AG04450 (cell line): ENCODE results near the gene RAD9A. TPM values are rescaled to one million over a fixed set of nuclear protein-coding genes. Genes with fewer than 3 reads are reported as not detected.
A peak's percentile ranks its signal among the peaks of the same experiment; 100 is the strongest.

Source experiments
- CTCF ChIA-PET: fragments of 300-600, 350-600 bp; formaldehyde crosslinking; extraction: SDS; loops from one replicate; lab custom pipeline; 2022; ENCODE audit warnings: antibody characterized with exemption, inconsistent platforms; lab: Charles Lee
- POLR2A ChIA-PET: fragments of 350-600 bp; formaldehyde crosslinking; extraction: SDS; loops from one replicate; lab custom pipeline; 2021; ENCODE audit warnings: antibody characterized with exemption, inconsistent platforms; lab: Yijun Ruan, JAX
- DNase-seq: peaks from one replicate; pipeline ENCODE4 v3.0.0-alpha.2; 2011; ENCODE audit warnings: low read depth, low spot score
- H3K27ac ChIP-seq: one replicate; pipeline ENCODE4 v1.5.1; 2012; ENCODE audit warnings: low read depth, low read length, control low read depth
- H3K27me3 ChIP-seq: one replicate; pipeline ENCODE4 v1.6.0; 2012; ENCODE audit warnings: low read length; ENCODE audit not compliant: control insufficient read depth, insufficient read depth
- H3K4me3 ChIP-seq: 2 replicates; pipeline ENCODE4 v1.5.1; 2011; ENCODE audit warnings: mild to moderate bottlenecking, low read depth, low read length, control low read depth
- H3K9me3 ChIP-seq: 2 replicates; pipeline ENCODE4 v1.5.1; 2012; ENCODE audit warnings: low read length; ENCODE audit not compliant: control insufficient read depth, insufficient read depth
- CTCF ChIP-seq: IDR thresholded peaks from 2 replicates; pipeline ENCODE4 v1.5.1; 2011; ENCODE audit warnings: low read depth, low read length, control low read depth, inconsistent platforms
- polyA plus RNA-seq: library from polyadenylated mRNA; depleted of rRNA; stranded (reverse); fragments of >200 nt; gene quantifications from 2 replicates; pipeline ENCODE4 v1.2.3, GENCODE V29; 2011

The RAD9A gene
- polyA plus RNA-seq, 1 experiment = 3.2 TPM

GRCh38 chr11:67374571-67375281 lies 17.1 kb upstream of the RAD9A start:
- ChIA-PET POLR2A (interaction anchor here (0.6 to 8.0 kb wide), 7 partner anchors 17 to 532 kb away, joined by 3 to 106 read pairs (median 5); partner anchors contain the start of genes POLD4, PPP1CA and RAD9A), CTCF (interaction anchor here (0.6 to 24.1 kb wide), 4 partner anchors 17 to 113 kb away, joined by 4 to 716 read pairs (median 66); partner anchors contain the start of genes POLD4 and PPP1CA)
- TF ChIP-seq CTCF = no peak
- no peak for DNase-seq
- peak overlapping the region; percentile 99 for H3K27ac ChIP-seq
- no peaks in the 10 kb centered on the region for H3K27me3 ChIP-seq
- H3K9me3 ChIP-seq = no peaks in the 10 kb centered on the region; the same call in 1 of the 2 replicates
- H3K4me3 ChIP-seq = peak overlapping the region; percentile 67

- CTCF ChIA-PET = interaction anchor here (1.0 to 24.1 kb wide), 4 partner anchors 17 to 30 kb away, joined by 3 to 716 read pairs (median 66); partner anchors contain the start of genes POLD4 and PPP1CA
- DNase-seq = no peak
- Histone ChIP-seq H3K27ac (no peak overlapping the region), H3K9me3 (no peaks in the 10 kb centered on the region; the same call in 1 of the 2 replicates), H3K4me3 (no peak overlapping the region), H3K27me3 (no peaks in the 10 kb centered on the region)
- POLR2A ChIA-PET = interaction anchor here (1.1 to 8.0 kb wide), 2 partner anchors 16 to 21 kb away, joined by 3 to 106 read pairs; partner anchors contain the start of genes POLD4 and RAD9A
- TF ChIP-seq CTCF = no peak
Measured at GRCh38 chr11:67375320-67376055, 16.3 kb upstream of the RAD9A start.

GRCh38 chr11:67376063-67376820 lies 15.5 kb upstream of the RAD9A start:
- ChIA-PET POLR2A (interaction anchor here (8.0 kb wide), 1 partner anchor 22 kb away, joined by 106 read pairs; the partner anchor contains the start of gene POLD4), CTCF (interaction anchor here (0.6 to 24.1 kb wide), 4 partner anchors 18 to 44 kb away, joined by 3 to 716 read pairs (median 63); partner anchors contain the start of genes POLD4 and PPP1CA)
- TF ChIP-seq CTCF = no peak

GRCh38 chr11:67376873-67377808 lies 14.6 kb upstream of the RAD9A start:
- H3K27ac ChIP-seq = no peak overlapping the region
- POLR2A ChIA-PET = interaction anchor here (8.0 kb wide), 1 partner anchor 23 kb away, joined by 106 read pairs; the partner anchor contains the start of gene POLD4

More at GRCh38 chr11:67376063-67376820, 15.5 kb upstream of the RAD9A start:
- Histone ChIP-seq H3K9me3 (no peaks in the 10 kb centered on the region; the same call in 1 of the 2 replicates), H3K4me3 (no peak overlapping the region), H3K27me3 (no peaks in the 10 kb centered on the region), H3K27ac (no peak overlapping the region)
- DNase-seq = no peak

More at GRCh38 chr11:67376873-67377808, 14.6 kb upstream of the RAD9A start:
- no peak for TF ChIP-seq CTCF
- no peaks in the 10 kb centered on the region for H3K27me3 ChIP-seq
- CTCF ChIA-PET = interaction anchor here (0.6 to 24.1 kb wide), 4 partner anchors 19 to 45 kb away, joined by 3 to 716 read pairs (median 63); partner anchors contain the start of gene POLD4
- H3K9me3 ChIP-seq = no peaks in the 10 kb centered on the region; the same call in 1 of the 2 replicates
- DNase-seq = no peak
- no peak overlapping the region for H3K4me3 ChIP-seq
